GM12875 (cell line): ENCODE data around the gene TMC8.
"Not testable (repeated sequence)": the region's sequence is repeated elsewhere in the genome, so short reads cannot be mapped to it uniquely, and the experiment has no call there.

Experiments used
- H3K4me3 ChIP-seq: one replicate; pipeline ENCODE4 v1.5.1; 2011; ENCODE audit warnings: low read depth, low read length, control low read depth
- TF ChIP-seq, protein P1 (sequence below): IDR thresholded peaks from 2 replicates; pipeline ENCODE4 v1.5.1; 2011; ENCODE audit warnings: low read depth, mild to moderate bottlenecking, control low read depth, inconsistent platforms, low read length, moderate library complexity, borderline replicate concordance; ENCODE audit not compliant: insufficient read depth

Gene TMC8

DNA sequence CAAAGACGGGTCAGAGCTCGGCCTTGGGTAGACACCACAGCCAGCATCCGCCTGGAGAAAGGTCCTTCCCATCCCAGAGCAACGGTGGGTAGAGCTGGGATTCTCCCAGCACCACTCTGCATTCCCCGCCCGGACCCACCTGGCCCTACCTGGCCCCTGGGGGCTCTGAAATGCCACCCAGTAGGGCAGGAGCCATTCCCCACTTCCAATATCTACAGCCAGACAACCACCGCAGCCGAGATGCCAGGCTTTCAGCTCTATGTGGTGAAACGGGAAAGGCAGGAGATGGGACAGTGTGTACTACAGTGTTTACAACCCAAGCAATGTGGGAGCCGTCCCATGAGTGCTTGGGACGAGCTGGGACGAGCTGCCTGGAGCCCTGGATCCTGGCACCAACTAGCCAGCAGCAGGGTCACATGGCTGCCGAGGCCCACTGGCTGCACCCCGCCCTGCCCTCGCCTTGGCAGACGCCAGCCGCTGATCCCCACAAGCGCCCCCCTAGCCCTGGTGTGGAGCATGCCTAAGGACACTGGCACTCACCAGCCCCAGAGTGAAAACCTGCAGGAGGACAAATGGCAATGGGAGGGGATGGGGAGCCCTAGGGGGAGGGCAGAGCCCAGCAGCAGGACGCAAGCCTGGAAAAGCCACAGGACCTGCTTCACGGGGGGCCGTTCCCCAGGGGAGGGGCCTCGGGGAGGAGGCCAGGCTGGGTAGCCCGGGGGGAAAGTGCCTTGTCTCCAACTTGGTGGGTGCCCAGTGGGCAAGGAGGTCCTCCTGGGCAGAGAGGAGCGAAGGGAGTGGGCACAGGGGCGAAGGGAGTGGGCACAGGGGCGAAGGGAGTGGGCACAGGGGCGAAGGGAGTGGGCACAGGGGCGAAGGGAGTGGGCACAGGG, 15.5 kb upstream of the TMC8 start:
- TF ChIP-seq, protein P1, sequence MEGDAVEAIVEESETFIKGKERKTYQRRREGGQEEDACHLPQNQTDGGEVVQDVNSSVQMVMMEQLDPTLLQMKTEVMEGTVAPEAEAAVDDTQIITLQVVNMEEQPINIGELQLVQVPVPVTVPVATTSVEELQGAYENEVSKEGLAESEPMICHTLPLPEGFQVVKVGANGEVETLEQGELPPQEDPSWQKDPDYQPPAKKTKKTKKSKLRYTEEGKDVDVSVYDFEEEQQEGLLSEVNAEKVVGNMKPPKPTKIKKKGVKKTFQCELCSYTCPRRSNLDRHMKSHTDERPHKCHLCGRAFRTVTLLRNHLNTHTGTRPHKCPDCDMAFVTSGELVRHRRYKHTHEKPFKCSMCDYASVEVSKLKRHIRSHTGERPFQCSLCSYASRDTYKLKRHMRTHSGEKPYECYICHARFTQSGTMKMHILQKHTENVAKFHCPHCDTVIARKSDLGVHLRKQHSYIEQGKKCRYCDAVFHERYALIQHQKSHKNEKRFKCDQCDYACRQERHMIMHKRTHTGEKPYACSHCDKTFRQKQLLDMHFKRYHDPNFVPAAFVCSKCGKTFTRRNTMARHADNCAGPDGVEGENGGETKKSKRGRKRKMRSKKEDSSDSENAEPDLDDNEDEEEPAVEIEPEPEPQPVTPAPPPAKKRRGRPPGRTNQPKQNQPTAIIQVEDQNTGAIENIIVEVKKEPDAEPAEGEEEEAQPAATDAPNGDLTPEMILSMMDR = no peak

GRCh38 chr17:78115803-78116202, 14.8 kb upstream of the TMC8 start:
- H3K4me3 ChIP-seq = not testable (repeated sequence)

More for the DNA sequence above, 15.5 kb upstream of the TMC8 start:
- no peak overlapping the region for H3K4me3 ChIP-seq

- H3K4me3 ChIP-seq = no peak overlapping the region
- TF ChIP-seq, protein P1 = no peak
Observed at GRCh38 chr17:78116411-78116810, 14.2 kb upstream of the TMC8 start.

DNA sequence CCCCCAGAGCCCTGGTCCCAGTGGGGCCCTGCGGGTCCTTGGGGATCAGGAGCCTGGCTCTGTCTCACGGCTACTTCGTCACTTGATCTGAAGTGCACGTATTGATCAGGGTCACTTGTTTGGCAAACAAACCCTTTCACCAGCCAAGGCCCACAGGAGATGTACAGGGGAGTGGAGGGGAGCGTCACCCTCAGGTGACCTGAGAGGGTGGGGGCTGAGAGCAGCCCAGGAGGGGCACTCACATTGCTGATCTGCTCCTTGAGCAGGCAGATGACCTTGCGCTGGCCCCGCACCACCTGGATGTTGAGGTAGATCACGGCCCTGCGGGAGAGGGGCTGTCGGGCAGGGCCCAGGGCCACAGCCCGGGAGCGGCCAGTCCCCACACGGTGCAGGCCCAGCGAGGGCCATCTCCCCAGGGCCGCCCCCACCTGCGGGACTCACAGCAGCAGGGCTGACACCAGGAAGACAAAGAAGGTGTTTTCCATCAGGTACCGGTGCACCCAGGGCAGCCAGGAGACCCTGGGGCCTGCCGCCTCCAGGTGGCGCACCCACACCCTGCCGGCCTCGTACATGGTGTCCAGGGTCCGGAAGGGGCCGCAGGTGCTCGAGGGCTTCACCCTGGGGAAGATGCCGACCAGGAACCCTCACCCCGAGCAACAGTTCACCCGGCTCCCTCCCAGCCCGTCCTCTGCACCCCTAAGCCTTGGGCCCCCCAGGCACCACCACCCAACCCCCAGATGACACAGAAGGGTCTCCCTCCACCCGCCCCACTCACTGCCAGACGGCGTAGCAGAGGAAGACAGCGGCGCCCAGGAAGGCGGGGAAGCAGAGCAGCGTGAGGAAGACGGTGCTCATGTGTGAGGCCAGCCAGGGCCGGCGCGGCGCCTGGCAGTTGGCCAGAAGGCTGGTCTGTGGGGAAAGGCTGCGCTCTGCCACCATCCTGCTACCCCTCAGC, 13.3 kb upstream of the TMC8 start:
- TF ChIP-seq, protein P1 = 0 out of 2 replicates have a peak, but pooled peaks have one; percentile 32
- H3K4me3 ChIP-seq = no peak overlapping the region

- TF ChIP-seq, protein P1 = no peak
- H3K4me3 ChIP-seq = no peak overlapping the region
Observed at GRCh38 chr17:78118801-78119241, 11.8 kb upstream of the TMC8 start.

- no peak overlapping the region for H3K4me3 ChIP-seq
Observed at GRCh38 chr17:78120537-78120936, 10.0 kb upstream of the TMC8 start.

More at GRCh38 chr17:78120537-78120936, 10.0 kb upstream of the TMC8 start:
- TF ChIP-seq, protein P1 = no peak
